Measurements from ENCODE around the gene NTS. TPM values are rescaled to one million over a fixed set of nuclear protein-coding genes. Genes with fewer than 3 reads are reported as not detected.

Gene NTS
- total and polyA plus RNA-seq, 2 of the 4 experiments (the other 2 are of a cell fraction) = not detected

GRCh38 chr12:85855305-85855704 lies 18.8 kb upstream of the NTS start:
- no peak overlapping the region for H3K4ac ChIP-seq (ENCODE audit: low read depth, low read length)
- H2BK120ac ChIP-seq (ENCODE audit: low read depth, low read length) = no peak overlapping the region
- no peak for DNase-seq
- no peak overlapping the region for H3K56ac ChIP-seq (ENCODE audit: extremely low read depth, insufficient read depth, low read length)
- no peak overlapping the region for H2AK9ac ChIP-seq (replicated peaks; ENCODE audit: low read depth, low read length, poor library complexity)
- H3K79me1 ChIP-seq (ENCODE audit: low read depth in 1 of 2, low read length in 2 of 2) = no peaks in the 10 kb centered on the region
- WGBS, 2 experiments (ENCODE audit: extremely low coverage in 2 of 2, insufficient read length in 1 of 2) = no CpG with 5 or more reads among the region's 6 CpGs
- no peak overlapping the region for H3K4me2 ChIP-seq (ENCODE audit: low read depth, low read length)
- no peak overlapping the region for H3K4me3 ChIP-seq (ENCODE audit: insufficient read depth, low read depth, low read length)
- H3K9me1 ChIP-seq (ENCODE audit: insufficient read depth, low read length) = no peaks in the 10 kb centered on the region
- in situ Hi-C loops (cut with MboI; ENCODE audit: low sequenced_read_pairs) (no loop called here), intact Hi-C loops (cut with micrococcal nuclease) (no loop called here), dilution Hi-C loops (cut with HindIII; ENCODE audit: low sequenced_read_pairs, unreplicated experiment) (no loop called here)
- no peaks in the 10 kb centered on the region for H4K20me1 ChIP-seq (ENCODE audit: insufficient read depth, low read length)
- no peak overlapping the region for H2AK5ac ChIP-seq (ENCODE audit: low read depth, low read length)
- no peak overlapping the region for H4K91ac ChIP-seq (ENCODE audit: insufficient read depth, low read depth, low read length)
- no peaks in the 10 kb centered on the region for H3K36me3 ChIP-seq (ENCODE audit: control insufficient read depth, insufficient read depth, low read length)
- H3K9ac ChIP-seq (ENCODE audit: low read depth, low read length) = no peak overlapping the region
- no peak overlapping the region for H3K14ac ChIP-seq (replicated peaks; ENCODE audit: low read depth, low read length)
- POLR2A ChIA-PET (ENCODE audit: unreplicated experiment) = no interaction called here
- H3K9me3 ChIP-seq (ENCODE audit: control insufficient read depth, insufficient read depth, low read length) = no peaks in the 10 kb centered on the region
- no peak overlapping the region for H4K8ac ChIP-seq (ENCODE audit: low read depth in 2 of 2, low read length in 2 of 2)
- no peak overlapping the region for H4K5ac ChIP-seq (ENCODE audit: low read depth, low read length)
- H3K18ac ChIP-seq (ENCODE audit: low read depth, low read length) = no peak overlapping the region
- no peak for ATAC-seq (ENCODE audit: low read depth)
- H3K23ac ChIP-seq (ENCODE audit: low read depth, low read length) = no peak overlapping the region
- H2BK5ac ChIP-seq (ENCODE audit: low read depth, low read length, poor library complexity, severe bottlenecking) = no peak overlapping the region
- H3K27ac ChIP-seq (ENCODE audit: insufficient read depth, low read length) = no peak overlapping the region
- CTCF ChIA-PET = interaction anchor here (0.8 kb wide), 1 partner anchor 379 kb away, joined by 4 read pairs; no protein-coding TSS in a partner anchor
- no peak overlapping the region for H2BK15ac ChIP-seq (ENCODE audit: low read depth, low read length)
- H3K27me3 ChIP-seq (ENCODE audit: control insufficient read depth, insufficient read depth, low read length) = no peaks in the 10 kb centered on the region
- BruUV-seq (replicated peaks) = no TSS peak
- H2BK20ac ChIP-seq (ENCODE audit: low read depth, low read length) = no peak overlapping the region
- no peak overlapping the region for H2AFZ ChIP-seq (replicated peaks; ENCODE audit: low read length, poor library complexity)
- no peak for TF ChIP-seq CEBPB (IDR thresholded peaks at IDR 0.05; ENCODE audit: low read depth, low read length)
- no peak for TF ChIP-seq FOS (IDR thresholded peaks at IDR 0.05; ENCODE audit: low read depth, low read length)
- TF ChIP-seq CHD1 (IDR thresholded peaks at IDR 0.05; ENCODE audit: low read depth, low read length) = no peak
- TF ChIP-seq MAZ (IDR thresholded peaks at IDR 0.05; ENCODE audit: borderline replicate concordance, low read depth, low read length) = no peak
- TF ChIP-seq POLR2A (IDR thresholded peaks at IDR 0.05; ENCODE audit: low read depth, low read length) = no peak
- no peak for TF ChIP-seq RFX5 (IDR thresholded peaks at IDR 0.05; ENCODE audit: low read depth, low read length)
- no peak for TF ChIP-seq MXI1 (IDR thresholded peaks at IDR 0.05; ENCODE audit: borderline replicate concordance, low read depth, low read length)
- TF ChIP-seq SMC3 (IDR thresholded peaks at IDR 0.05; ENCODE audit: low read depth, low read length) = no peak
- no peak for TF ChIP-seq USF2 (IDR thresholded peaks at IDR 0.05; ENCODE audit: low read depth, low read length)
- no peak for TF ChIP-seq BHLHE40 (IDR thresholded peaks at IDR 0.05; ENCODE audit: low read depth, low read length)
- no peak for TF ChIP-seq RCOR1 (IDR thresholded peaks at IDR 0.05; ENCODE audit: insufficient replicate concordance, low read length)
- no peak for TF ChIP-seq ELK1 (IDR thresholded peaks at IDR 0.05; ENCODE audit: borderline replicate concordance, low read depth, low read length)
- TF ChIP-seq RAD21 (IDR thresholded peaks at IDR 0.05; ENCODE audit: low read length) = no peak
- TF ChIP-seq, protein P1, sequence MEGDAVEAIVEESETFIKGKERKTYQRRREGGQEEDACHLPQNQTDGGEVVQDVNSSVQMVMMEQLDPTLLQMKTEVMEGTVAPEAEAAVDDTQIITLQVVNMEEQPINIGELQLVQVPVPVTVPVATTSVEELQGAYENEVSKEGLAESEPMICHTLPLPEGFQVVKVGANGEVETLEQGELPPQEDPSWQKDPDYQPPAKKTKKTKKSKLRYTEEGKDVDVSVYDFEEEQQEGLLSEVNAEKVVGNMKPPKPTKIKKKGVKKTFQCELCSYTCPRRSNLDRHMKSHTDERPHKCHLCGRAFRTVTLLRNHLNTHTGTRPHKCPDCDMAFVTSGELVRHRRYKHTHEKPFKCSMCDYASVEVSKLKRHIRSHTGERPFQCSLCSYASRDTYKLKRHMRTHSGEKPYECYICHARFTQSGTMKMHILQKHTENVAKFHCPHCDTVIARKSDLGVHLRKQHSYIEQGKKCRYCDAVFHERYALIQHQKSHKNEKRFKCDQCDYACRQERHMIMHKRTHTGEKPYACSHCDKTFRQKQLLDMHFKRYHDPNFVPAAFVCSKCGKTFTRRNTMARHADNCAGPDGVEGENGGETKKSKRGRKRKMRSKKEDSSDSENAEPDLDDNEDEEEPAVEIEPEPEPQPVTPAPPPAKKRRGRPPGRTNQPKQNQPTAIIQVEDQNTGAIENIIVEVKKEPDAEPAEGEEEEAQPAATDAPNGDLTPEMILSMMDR (conservative IDR thresholded peaks at IDR 0.05; ENCODE audit: low read depth, low read length) = no peak
- TF ChIP-seq MAFK (IDR thresholded peaks at IDR 0.05; ENCODE audit: low read depth, low read length) = no peak
- H3K4me1 ChIP-seq (ENCODE audit: control insufficient read depth, insufficient read depth, low read length) = no peaks in the 10 kb centered on the region

All from IMR-90 (cell line).